Lung (tissue), 12 donors: ENCODE data around the gene PPIL6. TPM values are rescaled to one million over a fixed set of nuclear protein-coding genes. Genes with fewer than 3 reads are reported as not detected.
A peak's percentile ranks its signal among the peaks of the same experiment; 100 is the strongest.

ENCODE experiments used
- ATAC-seq: fragments of 200-7000 bp; cut with Tn5 transposase; one replicate; pipeline ENCODE4 v1.9.1; 2020; ENCODE audit warnings: moderate number of reproducible peaks; ENCODE audit not compliant: insufficient read depth, low FRiP score
- DNase-seq, 3 donors: peaks; one replicate each; pipeline ENCODE4 v3.0.0-alpha.2; 2013 to 2017
- H3K27ac ChIP-seq, 2 donors: one replicate each; pipeline ENCODE4 v1.5.1; 2013; ENCODE audit warnings: mild to moderate bottlenecking in 2 of 2, moderate library complexity in 2 of 2, control low read depth in 1 of 2, inconsistent platforms in 1 of 2, low read depth in 1 of 2, low read length in 1 of 2
- H3K27me3 ChIP-seq, 3 donors: one replicate each; pipeline ENCODE4 v1.5.1; 2013; ENCODE audit warnings: low read length in 2 of 3; ENCODE audit not compliant: control insufficient read depth in 3 of 3, insufficient read depth in 3 of 3
- H3K36me3 ChIP-seq, 4 donors: one replicate each; pipeline ENCODE4 v1.5.1; 2013; ENCODE audit warnings: low read length in 4 of 4, mild to moderate bottlenecking in 1 of 4, moderate library complexity in 1 of 4; ENCODE audit not compliant: control insufficient read depth in 4 of 4, insufficient read depth in 4 of 4
- H3K4me1 ChIP-seq, 5 donors: one replicate each; pipeline ENCODE4 v1.5.1; 2013; ENCODE audit warnings: low read length in 5 of 5, mild to moderate bottlenecking in 2 of 5, moderate library complexity in 1 of 5; ENCODE audit not compliant: control insufficient read depth in 5 of 5, insufficient read depth in 5 of 5
- H3K4me3 ChIP-seq: one replicate; pipeline ENCODE4 v1.5.1; 2013; ENCODE audit warnings: mild to moderate bottlenecking, control low read depth, moderate library complexity
- H3K9ac ChIP-seq, 2 donors: one replicate each; pipeline ENCODE4 v1.5.1; 2013; ENCODE audit warnings: low read length in 2 of 2, control low read depth in 1 of 2; ENCODE audit not compliant: insufficient read depth in 1 of 2
- H3K9me3 ChIP-seq, 4 donors: one replicate each; pipeline ENCODE4 v1.5.1; 2013; ENCODE audit warnings: low read length in 3 of 4, mild to moderate bottlenecking in 1 of 4, moderate library complexity in 1 of 4; ENCODE audit not compliant: control insufficient read depth in 4 of 4, insufficient read depth in 3 of 4
- WGBS, 2 donors: extraction: QIAGEN DNeasy Blood & Tissue Kit; methylation state at CpG; one replicate each; pipeline ENCODE4 v1.1.7; 2013; 5-methylcytosine and 5-hydroxymethylcytosine counted together
- polyA plus RNA-seq, 2 donors: library from polyadenylated mRNA; stranded (reverse); fragments of 200-250 nt; gene quantifications; one replicate each; pipeline ENCODE4 v1.2.1, GENCODE V29; 2013
- total RNA-seq, 2 donors: library from RNA; depleted of rRNA in 1 of 2; stranded (reverse); fragments of >200 nt in 1 of 2; gene quantifications; one replicate each; pipeline ENCODE4 v1.2.1, GENCODE V29; 2014 to 2021
- TF ChIP-seq, protein P1 (sequence below): IDR thresholded peaks from 2 replicates; pipeline ENCODE4 v1.5.1; 2012; ENCODE audit warnings: mild to moderate bottlenecking; ENCODE audit errors: control extremely low read depth, extremely low read depth
- donor health status: control.
- donor health status: control.
- donor health status: Bipolar disorder and iron deficiency.
- donor health status: healthy.
- donor health status: DM: yes; HTN: yes; CAD: no.

PPIL6 gene
- total and polyA plus RNA-seq, 4 donors: 6.3 to 18.1 (median 13.3) TPM

DNA sequence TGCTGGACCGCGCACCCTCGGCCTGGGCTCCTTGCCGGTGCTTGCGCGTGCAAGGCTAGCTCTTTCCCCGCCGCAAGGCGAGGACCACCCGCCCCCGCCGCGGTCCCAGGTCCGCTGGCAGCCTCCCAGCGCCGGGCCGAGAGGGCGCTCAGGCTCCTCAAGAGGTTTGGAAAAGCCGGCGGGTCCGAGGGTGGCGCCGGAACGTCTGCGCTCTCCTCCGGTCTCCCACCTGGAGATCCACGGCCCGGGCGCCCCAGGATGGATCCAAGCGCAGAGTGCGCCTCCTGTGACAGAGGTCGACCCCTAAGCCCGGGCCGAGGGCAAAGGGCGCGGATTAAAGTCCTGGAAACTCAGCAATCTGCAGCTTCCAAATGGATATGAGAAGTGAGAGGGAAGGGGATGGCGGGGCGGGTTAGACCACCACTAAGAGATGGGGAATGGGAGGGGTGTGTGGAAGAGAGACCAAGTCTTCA lies 15.7 kb upstream of the PPIL6 start:
- Histone ChIP-seq H3K4me1 (peaks cover 6 to 42% (median 24%) of the 10 kb centered on the region in 5 donors), H3K4me3 (peak overlapping the region; percentile 70), H3K36me3 (peaks cover 0 to 15% (median 8%) of the 10 kb centered on the region in 4 donors), H3K27ac (peak overlapping the region; percentile 30 to 86), H3K9ac (peak overlapping the region; percentile 26 to 48), H3K9me3 (no peaks in the 10 kb centered on the region), H3K27me3 (no peaks in the 10 kb centered on the region)
- ATAC-seq (peak; percentile 15), DNase-seq (peak in 1 of 3 donors; percentile 40)
- TF ChIP-seq, protein P1, sequence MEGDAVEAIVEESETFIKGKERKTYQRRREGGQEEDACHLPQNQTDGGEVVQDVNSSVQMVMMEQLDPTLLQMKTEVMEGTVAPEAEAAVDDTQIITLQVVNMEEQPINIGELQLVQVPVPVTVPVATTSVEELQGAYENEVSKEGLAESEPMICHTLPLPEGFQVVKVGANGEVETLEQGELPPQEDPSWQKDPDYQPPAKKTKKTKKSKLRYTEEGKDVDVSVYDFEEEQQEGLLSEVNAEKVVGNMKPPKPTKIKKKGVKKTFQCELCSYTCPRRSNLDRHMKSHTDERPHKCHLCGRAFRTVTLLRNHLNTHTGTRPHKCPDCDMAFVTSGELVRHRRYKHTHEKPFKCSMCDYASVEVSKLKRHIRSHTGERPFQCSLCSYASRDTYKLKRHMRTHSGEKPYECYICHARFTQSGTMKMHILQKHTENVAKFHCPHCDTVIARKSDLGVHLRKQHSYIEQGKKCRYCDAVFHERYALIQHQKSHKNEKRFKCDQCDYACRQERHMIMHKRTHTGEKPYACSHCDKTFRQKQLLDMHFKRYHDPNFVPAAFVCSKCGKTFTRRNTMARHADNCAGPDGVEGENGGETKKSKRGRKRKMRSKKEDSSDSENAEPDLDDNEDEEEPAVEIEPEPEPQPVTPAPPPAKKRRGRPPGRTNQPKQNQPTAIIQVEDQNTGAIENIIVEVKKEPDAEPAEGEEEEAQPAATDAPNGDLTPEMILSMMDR: no peak
- WGBS, 2 donors: 13 to 19% methylated on average over 31 to 38 of the region's 38 CpGs

DNA sequence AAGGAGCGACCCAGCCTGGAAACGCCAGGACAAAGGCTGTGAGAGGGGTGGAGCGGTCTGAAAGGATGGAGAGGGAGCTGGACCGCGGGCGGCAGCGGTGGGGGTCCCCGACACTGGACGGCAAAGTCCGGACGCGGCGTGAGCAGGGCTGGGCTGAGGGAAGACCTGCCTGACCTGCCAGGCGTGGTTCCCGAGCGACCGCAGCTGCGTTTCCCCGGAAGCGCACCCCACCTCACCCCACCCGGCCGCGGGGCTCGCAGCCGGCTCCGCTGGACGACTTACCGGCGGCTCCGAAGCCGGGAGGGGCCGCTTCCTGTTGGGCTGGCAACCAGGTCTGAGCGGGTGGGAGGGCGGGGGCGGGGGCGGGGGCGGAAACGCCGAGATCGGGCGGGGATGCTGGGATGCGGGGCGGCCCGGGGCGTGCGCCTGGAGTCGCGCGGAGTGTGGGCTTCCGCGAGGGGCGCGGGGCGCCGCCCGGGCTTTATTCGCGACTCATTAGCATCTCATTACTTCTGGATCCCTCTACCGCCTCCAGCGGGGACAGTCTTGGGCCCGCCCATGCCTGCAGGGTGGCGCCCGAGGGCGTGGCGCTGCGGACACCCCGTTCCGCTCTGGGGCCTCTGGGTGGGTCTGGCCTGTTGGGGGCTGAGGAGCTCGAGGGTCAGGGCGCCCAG lies 15.1 kb upstream of the PPIL6 start, which contains the start of gene MICAL1:
TSS of gene MICAL1 (minus strand) at position 336 of the 674 bp plus-strand sequence. CDS start 1,576 bp downstream, outside the sequence.
- peak within 1 kb of the TSS; percentile 70 for H3K4me3 ChIP-seq
- H3K27ac ChIP-seq: peak within 1 kb of the TSS; percentile 30 to 86

DNA sequence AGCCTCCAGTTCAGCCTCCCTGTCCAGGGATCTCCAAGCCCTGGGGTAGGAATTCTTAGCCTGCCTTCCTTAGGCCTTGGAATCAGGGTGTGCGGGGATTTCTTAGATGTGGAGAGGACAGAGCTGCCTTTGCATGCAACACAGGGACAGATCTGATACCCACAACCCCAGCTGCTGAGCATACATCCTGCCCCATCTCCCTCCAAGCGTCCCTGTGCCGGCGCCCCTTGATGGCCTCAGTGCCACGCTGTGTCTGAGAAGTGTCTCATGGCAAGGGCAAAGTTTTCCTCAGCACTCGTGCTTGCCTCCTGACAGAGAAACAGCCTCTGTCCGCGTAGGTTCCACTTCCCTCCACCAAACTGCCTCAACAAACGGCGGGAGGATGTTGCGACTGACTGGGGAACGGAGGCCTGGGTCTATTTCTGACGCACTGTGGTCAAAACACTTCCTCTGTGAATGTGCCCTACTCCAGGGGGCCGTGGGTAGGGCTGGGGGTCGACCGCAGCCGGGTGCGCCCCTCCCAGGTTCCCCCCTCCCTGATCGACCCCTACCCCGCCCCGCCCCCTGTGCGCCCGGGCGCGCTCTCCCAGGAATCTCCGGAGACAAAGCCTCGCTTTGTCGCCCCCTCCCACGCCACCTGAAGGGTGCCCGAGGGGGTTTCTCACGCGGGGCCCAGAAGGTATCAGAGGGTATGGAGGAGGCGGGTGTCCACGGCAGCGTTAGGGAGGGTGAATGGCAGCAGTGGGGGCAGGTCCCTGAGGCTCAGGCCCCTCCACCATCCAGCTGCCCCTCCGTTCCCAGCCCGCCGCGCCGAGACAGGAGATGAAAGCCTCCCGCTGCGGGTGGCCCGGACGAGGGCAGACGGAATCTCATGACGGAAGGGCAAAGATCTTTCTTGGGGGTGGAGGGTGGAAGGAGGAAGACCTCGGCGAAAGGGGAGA lies 14.3 kb upstream of the PPIL6 start:
- Histone ChIP-seq H3K4me3 (peak overlapping the region; percentile 70), H3K27me3 (no peaks in the 10 kb centered on the region), H3K4me1 (peaks cover 6 to 33% (median 15%) of the 10 kb centered on the region in 5 donors), H3K36me3 (peaks cover 0 to 15% (median 10%) of the 10 kb centered on the region in 4 donors), H3K9ac (peak overlapping the region; percentile 32 to 57), H3K9me3 (no peaks in the 10 kb centered on the region), H3K27ac (peak overlapping the region in 1 of 2 donors; percentile 78)
- ATAC-seq (peak; percentile 5), DNase-seq (peak; percentile 40 to 60 (median 53))
- WGBS, 2 donors: 5 to 10% methylated on average over 46 to 48 of the region's 48 CpGs
- TF ChIP-seq, protein P1: no peak

More for the DNA sequence above, 15.1 kb upstream of the PPIL6 start, which contains the start of gene MICAL1:
- H3K27me3 ChIP-seq: no peaks in the 10 kb centered on the region
- 0% methylated on average over 52 to 70 of the region's 70 CpGs for WGBS, 2 donors
- no peaks in the 10 kb centered on the region for H3K9me3 ChIP-seq
- peak within 1 kb of the TSS; percentile 32 to 57 for H3K9ac ChIP-seq
- DNase-seq: peak; percentile 79 to 87 (median 86)
- peaks cover 0 to 15% (median 8%) of the 10 kb centered on the region in 4 donors for H3K36me3 ChIP-seq
- TF ChIP-seq, protein P1: no peak
- peak; percentile 76 for ATAC-seq
- H3K4me1 ChIP-seq: peaks cover 6 to 40% (median 23%) of the 10 kb centered on the region in 5 donors
